HepG2 (cell line): ENCODE measurements around the gene FETUB. TPM values are rescaled to one million over a fixed set of nuclear protein-coding genes. Genes with fewer than 3 reads are reported as not detected.

ENCODE experiments used
- CBX2 ChIP-seq, 2 experiments: fragments of 200-600 bp in 1 of 2; sonication (generic); formaldehyde crosslinking in 1 of 2; IDR thresholded peaks; 2 replicates each; pipeline versions ENCODE4 v1.7.0 to v1.8.1; 2018 to 2022; ENCODE audit warnings: low read depth in 2 of 2, low read length in 1 of 2, mild to moderate bottlenecking in 1 of 2, missing genetic modification reagents in 1 of 2
- FIP1L1 ChIP-seq: fragments of 200-400 bp; formaldehyde crosslinking; IDR thresholded peaks from 2 replicates; pipeline ENCODE4 v1.6.1; 2018; ENCODE audit warnings: low read depth, mild to moderate bottlenecking, low read length, moderate library complexity, borderline replicate concordance; ENCODE audit not compliant: insufficient read depth
- HDAC1 ChIP-seq: sonication (generic); formaldehyde crosslinking; IDR thresholded peaks from 2 replicates; pipeline ENCODE4 v1.5.1; 2020; ENCODE audit warnings: mild to moderate bottlenecking, missing genetic modification reagents
- HNRNPH1 ChIP-seq: fragments of 200-400 bp; formaldehyde crosslinking; optimal IDR thresholded peaks from 2 replicates; pipeline ENCODE3; 2017; ENCODE audit warnings: mild to moderate bottlenecking, low read depth, low read length
- HOXA9 ChIP-seq: sonication (generic); formaldehyde crosslinking; IDR thresholded peaks from 2 replicates; pipeline ENCODE4 v1.8.1; 2022; ENCODE audit warnings: missing genetic modification reagents, mild to moderate bottlenecking, moderate library complexity, borderline replicate concordance
- PHF20 ChIP-seq: sonication (generic); formaldehyde crosslinking; IDR thresholded peaks from 2 replicates; pipeline ENCODE4 v1.5.0; 2020; ENCODE audit warnings: mild to moderate bottlenecking, missing genetic modification reagents
- POLR2AphosphoS2 ChIP-seq: IDR thresholded peaks from 2 replicates; pipeline ENCODE4 v1.6.1; 2011; ENCODE audit warnings: low read depth, low read length, improper control_type of control experiment
- SKI ChIP-seq: fragments of 450-650 bp; IDR thresholded peaks from one replicate; pipeline ENCODE4 v1.6.1; 2018; ENCODE audit warnings: mild to moderate bottlenecking; ENCODE audit not compliant: partially characterized antibody
- SMC3 ChIP-seq: IDR thresholded peaks from 2 replicates; pipeline ENCODE4 v1.6.1; 2011; ENCODE audit warnings: low read length, improper control_type of control experiment
- ZNF101 ChIP-seq: sonication (generic); formaldehyde crosslinking; IDR thresholded peaks from 2 replicates; pipeline ENCODE4 v1.4.0; 2020; ENCODE audit warnings: mild to moderate bottlenecking, low read depth, missing genetic modification reagents, borderline replicate concordance
- ZNF160 ChIP-seq: sonication (generic); formaldehyde crosslinking; IDR thresholded peaks from 2 replicates; pipeline ENCODE4 v1.8.0; 2022; ENCODE audit warnings: mild to moderate bottlenecking, inconsistent platforms, missing genetic modification reagents
- ZNF230 ChIP-seq: sonication (generic); formaldehyde crosslinking; IDR thresholded peaks from 2 replicates; pipeline ENCODE4 v1.4.0; 2020; ENCODE audit warnings: mild to moderate bottlenecking, missing genetic modification reagents
- ZNF296 ChIP-seq: sonication (generic); formaldehyde crosslinking; conservative IDR thresholded peaks from 2 replicates; pipeline ENCODE4 v1.5.0; 2020; ENCODE audit warnings: mild to moderate bottlenecking, missing genetic modification reagents
- ZNF562 ChIP-seq: sonication (generic); formaldehyde crosslinking; IDR thresholded peaks from 2 replicates; pipeline ENCODE4 v1.8.0; 2022; ENCODE audit warnings: missing genetic modification reagents, borderline replicate concordance
- ZSCAN12 ChIP-seq: sonication (generic); formaldehyde crosslinking; IDR thresholded peaks from 2 replicates; pipeline ENCODE4 v1.9.0; 2021; ENCODE audit warnings: mild to moderate bottlenecking, missing genetic modification reagents
- polyA plus RNA-seq, 8 experiments: library from polyadenylated mRNA; depleted of rRNA in 3 of 8; stranded (reverse) in 7 of 8; unstranded in 1 of 8; fragments of >200 nt; fragmentation: Illumina TruSeq in 4 of 8; extraction: Trizol in 4 of 8; gene quantifications; 2 replicates each; pipeline versions ENCODE4 v1.2.1 to v1.2.3, GENCODE V29; 2011 to 2016; ENCODE audit warnings: low read depth in 4 of 8, missing spikeins in 1 of 8, mixed read lengths in 1 of 8; ENCODE audit not compliant: insufficient read depth in 1 of 8
- total RNA-seq, 5 experiments: library from RNA; depleted of rRNA; stranded (reverse); fragments of >200 nt; fragmentation: Illumina TruSeq; extraction: Trizol; gene quantifications; 2 replicates each; pipeline ENCODE4 v1.2.3, GENCODE V29; 2016; ENCODE audit warnings: low read depth in 1 of 5
- TF ChIP-seq, protein P1 (sequence below): IDR thresholded peaks from 2 replicates; pipeline ENCODE4 v1.6.1; 2016; ENCODE audit warnings: mild to moderate bottlenecking
- TF ChIP-seq, protein P2 (sequence below): sonication (generic); formaldehyde crosslinking; IDR thresholded peaks from 2 replicates; pipeline ENCODE4 v1.5.1; 2020; ENCODE audit warnings: mild to moderate bottlenecking, missing genetic modification reagents
- TF ChIP-seq, protein P3 (sequence below): sonication (generic); IDR thresholded peaks from 2 replicates; pipeline ENCODE4 v1.6.1; 2016; ENCODE audit warnings: low read depth, borderline replicate concordance
- TF ChIP-seq, protein P4 (sequence below): sonication (generic); formaldehyde crosslinking; IDR thresholded peaks from 2 replicates; pipeline ENCODE4 v1.9.0; 2021; ENCODE audit warnings: missing genetic modification reagents, mild to moderate bottlenecking, borderline replicate concordance
- TF ChIP-seq, protein P5 (sequence below): IDR thresholded peaks from 2 replicates; pipeline ENCODE4 v1.6.1; 2016; ENCODE audit warnings: control low read depth

The FETUB gene
- total and polyA plus RNA-seq, 2 of the 13 experiments (the other 11 are each of a cell fraction or from before 2014, with no cell fraction given), result 2.1 to 4.4 TPM

DNA sequence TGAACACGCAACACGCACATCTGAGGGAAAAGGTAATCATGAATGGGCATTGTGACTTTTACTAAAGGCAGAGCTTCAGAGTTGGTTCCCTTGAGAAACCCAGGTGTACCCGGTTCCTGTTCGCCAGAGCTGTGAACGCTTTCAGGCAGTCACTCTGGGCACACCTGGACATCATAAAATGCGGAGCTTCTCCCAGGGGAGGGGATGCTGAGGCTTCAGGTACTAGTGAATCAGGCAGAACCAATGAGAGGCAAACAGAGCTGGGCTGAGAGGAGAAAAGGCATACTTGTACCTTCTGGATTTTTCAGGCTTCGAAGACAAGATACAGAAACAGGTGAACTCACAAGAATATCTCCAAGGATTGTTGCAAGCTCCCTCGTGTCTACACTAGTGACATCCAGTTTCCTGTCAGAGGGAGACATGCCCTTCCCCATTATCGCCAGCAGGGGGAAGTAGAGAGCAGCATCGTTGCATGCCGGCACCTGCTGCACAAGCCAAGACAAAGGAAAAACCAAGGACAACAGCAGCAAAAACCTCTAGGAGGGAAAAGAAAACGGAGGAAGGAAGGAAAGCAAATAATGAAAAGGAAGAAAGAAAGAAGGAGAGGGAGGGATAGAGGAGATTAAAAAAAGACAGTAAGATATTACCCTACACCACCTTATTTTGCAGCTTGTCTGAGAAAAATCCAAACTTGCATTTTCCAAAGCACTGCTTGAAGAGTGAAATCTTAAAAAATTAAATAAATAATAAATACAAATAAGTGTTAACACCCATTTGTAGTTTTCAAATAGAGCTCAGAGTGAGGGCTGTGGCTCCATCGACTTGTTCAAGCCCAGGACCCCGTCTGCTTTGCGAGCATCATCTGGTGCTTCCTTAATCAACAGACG lies 25.4 kb upstream of the FETUB start (continued):
- TF ChIP-seq ZNF101 (CRISPR knock-in tag), result no peak
- TF ChIP-seq, protein P1, sequence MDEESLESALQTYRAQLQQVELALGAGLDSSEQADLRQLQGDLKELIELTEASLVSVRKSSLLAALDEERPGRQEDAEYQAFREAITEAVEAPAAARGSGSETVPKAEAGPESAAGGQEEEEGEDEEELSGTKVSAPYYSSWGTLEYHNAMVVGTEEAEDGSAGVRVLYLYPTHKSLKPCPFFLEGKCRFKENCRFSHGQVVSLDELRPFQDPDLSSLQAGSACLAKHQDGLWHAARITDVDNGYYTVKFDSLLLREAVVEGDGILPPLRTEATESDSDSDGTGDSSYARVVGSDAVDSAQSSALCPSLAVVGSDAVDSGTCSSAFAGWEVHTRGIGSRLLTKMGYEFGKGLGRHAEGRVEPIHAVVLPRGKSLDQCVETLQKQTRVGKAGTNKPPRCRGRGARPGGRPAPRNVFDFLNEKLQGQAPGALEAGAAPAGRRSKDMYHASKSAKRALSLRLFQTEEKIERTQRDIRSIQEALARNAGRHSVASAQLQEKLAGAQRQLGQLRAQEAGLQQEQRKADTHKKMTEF (CRISPR knock-in tag), result 0 out of 2 replicates have a peak, but pooled peaks have one; percentile 7
- no peak for TF ChIP-seq HNRNPH1
- TF ChIP-seq POLR2AphosphoS2, result no peak
- TF ChIP-seq PHF20 (CRISPR knock-in tag), result no peak
- TF ChIP-seq SMC3, result peak; percentile 96
- TF ChIP-seq ZNF230, result no peak; the same call in 1 of the 2 replicates
- TF ChIP-seq, protein P2, sequence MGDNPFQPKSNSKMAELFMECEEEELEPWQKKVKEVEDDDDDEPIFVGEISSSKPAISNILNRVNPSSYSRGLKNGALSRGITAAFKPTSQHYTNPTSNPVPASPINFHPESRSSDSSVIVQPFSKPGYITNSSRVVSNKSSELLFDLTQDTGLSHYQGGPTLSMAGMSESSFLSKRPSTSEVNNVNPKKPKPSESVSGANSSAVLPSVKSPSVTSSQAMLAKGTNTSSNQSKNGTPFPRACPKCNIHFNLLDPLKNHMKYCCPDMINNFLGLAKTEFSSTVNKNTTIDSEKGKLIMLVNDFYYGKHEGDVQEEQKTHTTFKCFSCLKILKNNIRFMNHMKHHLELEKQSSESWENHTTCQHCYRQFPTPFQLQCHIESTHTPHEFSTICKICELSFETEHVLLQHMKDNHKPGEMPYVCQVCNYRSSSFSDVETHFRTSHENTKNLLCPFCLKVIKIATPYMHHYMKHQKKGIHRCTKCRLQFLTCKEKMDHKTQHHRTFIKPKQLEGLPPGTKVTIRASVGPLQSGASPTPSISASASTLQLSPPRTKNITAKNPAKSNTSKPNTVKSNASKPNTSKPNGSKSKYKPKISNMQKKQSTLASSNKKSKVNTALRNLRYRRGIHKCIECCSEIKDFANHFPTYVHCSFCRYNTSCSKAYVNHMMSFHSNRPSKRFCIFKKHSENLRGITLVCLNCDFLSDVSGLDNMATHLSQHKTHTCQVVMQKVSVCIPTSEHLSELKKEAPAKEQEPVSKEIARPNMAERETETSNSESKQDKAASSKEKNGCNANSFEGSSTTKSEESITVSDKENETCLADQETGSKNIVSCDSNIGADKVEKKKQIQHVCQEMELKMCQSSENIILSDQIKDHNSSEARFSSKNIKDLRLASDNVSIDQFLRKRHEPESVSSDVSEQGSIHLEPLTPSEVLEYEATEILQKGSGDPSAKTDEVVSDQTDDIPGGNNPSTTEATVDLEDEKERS, result no peak
- TF ChIP-seq, protein P3, sequence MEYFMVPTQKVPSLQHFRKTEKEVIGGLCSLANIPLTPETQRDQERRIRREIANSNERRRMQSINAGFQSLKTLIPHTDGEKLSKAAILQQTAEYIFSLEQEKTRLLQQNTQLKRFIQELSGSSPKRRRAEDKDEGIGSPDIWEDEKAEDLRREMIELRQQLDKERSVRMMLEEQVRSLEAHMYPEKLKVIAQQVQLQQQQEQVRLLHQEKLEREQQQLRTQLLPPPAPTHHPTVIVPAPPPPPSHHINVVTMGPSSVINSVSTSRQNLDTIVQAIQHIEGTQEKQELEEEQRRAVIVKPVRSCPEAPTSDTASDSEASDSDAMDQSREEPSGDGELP, result no peak
- no peak for TF ChIP-seq ZSCAN12 (CRISPR knock-in tag)
- peak; percentile 10; the same call in 1 of the 2 replicates for TF ChIP-seq FIP1L1
- TF ChIP-seq ZNF160 (CRISPR knock-in tag), result no peak; the same call in 1 of the 2 replicates
- TF ChIP-seq ZNF296 (CRISPR knock-in tag), result no peak
- TF ChIP-seq HDAC1 (CRISPR knock-in tag), result no peak
- no peak for TF ChIP-seq SKI
- TF ChIP-seq, protein P4, sequence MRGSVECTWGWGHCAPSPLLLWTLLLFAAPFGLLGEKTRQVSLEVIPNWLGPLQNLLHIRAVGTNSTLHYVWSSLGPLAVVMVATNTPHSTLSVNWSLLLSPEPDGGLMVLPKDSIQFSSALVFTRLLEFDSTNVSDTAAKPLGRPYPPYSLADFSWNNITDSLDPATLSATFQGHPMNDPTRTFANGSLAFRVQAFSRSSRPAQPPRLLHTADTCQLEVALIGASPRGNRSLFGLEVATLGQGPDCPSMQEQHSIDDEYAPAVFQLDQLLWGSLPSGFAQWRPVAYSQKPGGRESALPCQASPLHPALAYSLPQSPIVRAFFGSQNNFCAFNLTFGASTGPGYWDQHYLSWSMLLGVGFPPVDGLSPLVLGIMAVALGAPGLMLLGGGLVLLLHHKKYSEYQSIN (CRISPR knock-in tag), result no peak
- no peak for TF ChIP-seq ZNF562 (CRISPR knock-in tag)
- TF ChIP-seq, protein P5, sequence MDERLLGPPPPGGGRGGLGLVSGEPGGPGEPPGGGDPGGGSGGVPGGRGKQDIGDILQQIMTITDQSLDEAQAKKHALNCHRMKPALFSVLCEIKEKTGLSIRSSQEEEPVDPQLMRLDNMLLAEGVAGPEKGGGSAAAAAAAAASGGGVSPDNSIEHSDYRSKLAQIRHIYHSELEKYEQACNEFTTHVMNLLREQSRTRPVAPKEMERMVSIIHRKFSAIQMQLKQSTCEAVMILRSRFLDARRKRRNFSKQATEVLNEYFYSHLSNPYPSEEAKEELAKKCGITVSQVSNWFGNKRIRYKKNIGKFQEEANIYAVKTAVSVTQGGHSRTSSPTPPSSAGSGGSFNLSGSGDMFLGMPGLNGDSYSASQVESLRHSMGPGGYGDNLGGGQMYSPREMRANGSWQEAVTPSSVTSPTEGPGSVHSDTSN (CRISPR knock-in tag), result no peak
- no peak for TF ChIP-seq CBX2 (IDR thresholded peaks at IDR 0.05; ENCODE audit: low read depth, low read length)
- TF ChIP-seq CBX2 (CRISPR knock-in tag; IDR thresholded peaks at IDR 0.05; ENCODE audit: low read depth), result no peak
- no peak; the same call in 1 of the 2 replicates for TF ChIP-seq HOXA9 (CRISPR knock-in tag)
